Uterus (tissue), 2 donors: ENCODE data around the gene PPP2R2C.

ENCODE experiments used
- CTCF ChIP-seq, 4 experiments: fragments of 200-600 bp in 2 of 4; fragments of 450-650 bp in 2 of 4; sonication (generic) in 2 of 4; IDR thresholded peaks; one replicate each; pipeline ENCODE4 v1.5.1; 2016 to 2019; ENCODE audit warnings: antibody characterized with exemption in 4 of 4, mild to moderate bottlenecking in 2 of 4, moderate library complexity in 1 of 4
- POLR2A ChIP-seq, 2 donors: fragments of 450-650 bp; IDR thresholded peaks; one replicate each; pipeline ENCODE4 v1.6.1; 2016; ENCODE audit warnings: antibody characterized with exemption in 2 of 2, mild to moderate bottlenecking in 1 of 2, moderate library complexity in 1 of 2

GRCh38 chr4:6391186-6391851, 81.1 kb downstream of the PPP2R2C start:
- TF ChIP-seq CTCF (IDR thresholded peaks at IDR 0.05): no peak
- no peak for TF ChIP-seq POLR2A (IDR thresholded peaks at IDR 0.05)
